CD14-positive monocyte (primary cell): Measurements from ENCODE around the gene SCAPER. TPM values are rescaled to one million over a fixed set of nuclear protein-coding genes. Genes with fewer than 3 reads are reported as not detected.

Source experiments
- DNase-seq, 3 donors: peaks; one replicate each; pipeline ENCODE4 v3.0.0-alpha.2; 2011 to 2022
- H2AFZ ChIP-seq: 2 replicates; pipeline ENCODE4 v1.6.0; 2012; ENCODE audit warnings: mild to moderate bottlenecking, low read depth, low read length, inconsistent platforms; ENCODE audit not compliant: insufficient read depth, poor library complexity, severe bottlenecking
- H3K27ac ChIP-seq, 2 donors: 1 replicate in 1 of 2; 2 replicates in 1 of 2; pipeline ENCODE4 v1.5.1; 2012 to 2013; ENCODE audit warnings: low read length in 2 of 2, control low read depth in 1 of 2, inconsistent platforms in 1 of 2, low read depth in 1 of 2, mild to moderate bottlenecking in 1 of 2
- H3K27me3 ChIP-seq, 2 donors: one replicate each; pipeline versions ENCODE4 v1.6.0 to v1.6.1; 2011 to 2013; ENCODE audit warnings: low read length in 2 of 2; ENCODE audit not compliant: control insufficient read depth in 2 of 2, insufficient read depth in 2 of 2
- H3K36me3 ChIP-seq, 2 donors: replicated peaks in 1 of 2; 1 replicate in 1 of 2; 2 replicates in 1 of 2; pipeline versions ENCODE4 v1.5.1 to v1.6.1; 2012 to 2013; ENCODE audit warnings: low read length in 2 of 2, control low read depth in 1 of 2, inconsistent platforms in 1 of 2, mild to moderate bottlenecking in 1 of 2; ENCODE audit not compliant: insufficient read depth in 2 of 2, control insufficient read depth in 1 of 2
- H3K4me1 ChIP-seq, 2 donors: 1 replicate in 1 of 2; 2 replicates in 1 of 2; pipeline versions ENCODE4 v1.5.1 to v1.6.1; 2012 to 2013; ENCODE audit warnings: low read length in 2 of 2, control low read depth in 1 of 2, inconsistent platforms in 1 of 2, mild to moderate bottlenecking in 1 of 2, moderate library complexity in 1 of 2; ENCODE audit not compliant: insufficient read depth in 2 of 2, control insufficient read depth in 1 of 2
- H3K4me2 ChIP-seq: replicated peaks from 2 replicates; pipeline ENCODE3; 2012; ENCODE audit warnings: low read length, moderate library complexity, mild to moderate bottlenecking; ENCODE audit not compliant: poor library complexity, severe bottlenecking; ENCODE audit errors: extremely low read depth
- H3K4me3 ChIP-seq, 3 experiments: fragments of 200-600 bp in 1 of 3; sonication (generic) in 1 of 3; replicated peaks in 1 of 3; 1 replicate in 2 of 3; 2 replicates in 1 of 3; pipeline ENCODE4 v1.5.1; 2011 to 2013; ENCODE audit warnings: low read length in 3 of 3, mild to moderate bottlenecking in 3 of 3, control low read depth in 2 of 3, low read depth in 2 of 3, inconsistent platforms in 1 of 3, moderate library complexity in 1 of 3
- H3K79me2 ChIP-seq: 2 replicates; pipeline ENCODE4 v1.6.0; 2012; ENCODE audit warnings: mild to moderate bottlenecking, control low read depth, inconsistent platforms, low read length, moderate library complexity; ENCODE audit not compliant: insufficient read depth
- H3K9ac ChIP-seq: 2 replicates; pipeline ENCODE4 v1.6.0; 2017; ENCODE audit warnings: low read length, mild to moderate bottlenecking; ENCODE audit not compliant: insufficient read depth, poor library complexity, severe bottlenecking
- H3K9me3 ChIP-seq, 2 donors: replicated peaks in 1 of 2; 1 replicate in 1 of 2; 2 replicates in 1 of 2; pipeline versions ENCODE4 v1.5.1 to v1.6.1; 2012 to 2013; ENCODE audit warnings: low read length in 2 of 2, control low read depth in 1 of 2; ENCODE audit not compliant: control insufficient read depth in 1 of 2, insufficient read depth in 1 of 2
- H4K20me1 ChIP-seq: 2 replicates; pipeline ENCODE4 v1.6.0; 2012; ENCODE audit warnings: mild to moderate bottlenecking, low read length, control low read depth, moderate library complexity; ENCODE audit not compliant: insufficient read depth
- H3K27ac Mint-ChIP-seq, 7 donors: one replicate each; pipeline ENCODE4 v1.8.0; 2020; ENCODE audit warnings: mild to moderate bottlenecking in 7 of 7, mixed read lengths in 7 of 7, moderate library complexity in 6 of 7, inconsistent platforms in 2 of 7
- H3K27me3 Mint-ChIP-seq, 3 donors: one replicate each; pipeline ENCODE4 v1.8.0; 2021 to 2022; ENCODE audit warnings: low read depth in 3 of 3, mild to moderate bottlenecking in 3 of 3, mixed read lengths in 3 of 3, moderate library complexity in 3 of 3, inconsistent platforms in 1 of 3
- H3K36me3 Mint-ChIP-seq, 2 donors: one replicate each; pipeline ENCODE4 v1.8.0; 2020; ENCODE audit warnings: mixed read lengths in 2 of 2, inconsistent platforms in 1 of 2, mild to moderate bottlenecking in 1 of 2
- H3K4me1 Mint-ChIP-seq: one replicate; pipeline ENCODE4 v1.8.0; 2020; ENCODE audit warnings: mild to moderate bottlenecking, mixed read lengths
- H3K4me3 Mint-ChIP-seq, 2 donors: one replicate each; pipeline ENCODE4 v1.8.0; 2020; ENCODE audit warnings: mild to moderate bottlenecking in 2 of 2, mixed read lengths in 2 of 2, moderate library complexity in 1 of 2
- H3K9me3 Mint-ChIP-seq, 7 donors: one replicate each; pipeline ENCODE4 v1.8.0; 2020 to 2022; ENCODE audit warnings: mixed read lengths in 7 of 7, mild to moderate bottlenecking in 6 of 7, moderate library complexity in 6 of 7, inconsistent platforms in 2 of 7
- CTCF ChIP-seq: fragments of 200-600 bp; IDR thresholded peaks from one replicate; pipeline ENCODE4 v1.8.0; 2022; ENCODE audit warnings: antibody characterized with exemption, mild to moderate bottlenecking
- WGBS: methylation state at CpG from one replicate; pipeline ENCODE4 v1.1.5; 2013; ENCODE audit warnings: missing lambda C conversion rate; ENCODE audit not compliant: insufficient coverage; 5-methylcytosine and 5-hydroxymethylcytosine counted together
- intact Hi-C, 2 donors: fragments of 100-400 bp; cut with micrococcal nuclease; formaldehyde crosslinking; loops; one replicate each; pipeline versions ENCODE4 v1.15.0 to v1.15.1; 2023
- polyA plus RNA-seq, 3 donors: library from polyadenylated mRNA; depleted of rRNA in 1 of 3; unstranded in 2 of 3; stranded (reverse) in 1 of 3; fragments of 300-500 nt in 2 of 3; fragments of >200 nt in 1 of 3; fragmentation: Illumina TruSeq in 2 of 3; gene quantifications; 1 replicate in 2 of 3; 2 replicates in 1 of 3; pipeline ENCODE4 v1.2.3, GENCODE V29; 2012 to 2021

SCAPER gene
- polyA plus RNA-seq, 3 donors = 2.5 to 5.4 (median 4.2) TPM

- Histone ChIP-seq H2AFZ (no peak overlapping the region), H4K20me1 (no peaks in the 10 kb centered on the region), H3K4me3 (no peak overlapping the region), H3K9me3 (no peaks in the 10 kb centered on the region), H3K79me2 (no peaks in the 10 kb centered on the region), H3K4me1 (no peaks in the 10 kb centered on the region), H3K4me2 (no peak overlapping the region), H3K36me3 (peaks cover 0 to 6% of the 10 kb centered on the region in 2 donors), H3K27me3 (no peaks in the 10 kb centered on the region), H3K27ac (no peak overlapping the region), H3K9ac (no peak overlapping the region)
- no peaks in the 10 kb centered on the region for H3K4me1 Mint-ChIP-seq
- peaks cover 10 to 11% of the 10 kb centered on the region in 2 donors for H3K36me3 Mint-ChIP-seq
- no peak overlapping the region for H3K4me3 Mint-ChIP-seq
- peak overlapping the region in 1 of 7 donors; percentile 12 for H3K27ac Mint-ChIP-seq
- intact Hi-C loops = no loop called here
- 100% methylated on average over 4 of the region's 4 CpGs for WGBS
- H3K9me3 Mint-ChIP-seq = peaks cover 0 to 9% (median 4%) of the 10 kb centered on the region in 7 donors
- no peak for TF ChIP-seq CTCF
- peaks cover 0 to 1% (median 0%) of the 10 kb centered on the region in 3 donors for H3K27me3 Mint-ChIP-seq
- DNase-seq = no peak
Observed at GRCh38 chr15:76625267-76625666, 279.9 kb downstream of the SCAPER start.

- no peak overlapping the region for H3K27ac Mint-ChIP-seq
- Histone ChIP-seq H3K4me3 (no peak overlapping the region), H3K4me2 (no peak overlapping the region), H3K9me3 (peaks cover 6 to 10% of the 10 kb centered on the region in 2 donors), H2AFZ (no peak overlapping the region), H3K36me3 (no peaks in the 10 kb centered on the region), H3K4me1 (no peaks in the 10 kb centered on the region), H3K27ac (no peak overlapping the region), H4K20me1 (no peaks in the 10 kb centered on the region), H3K9ac (no peak overlapping the region), H3K79me2 (no peaks in the 10 kb centered on the region), H3K27me3 (no peaks in the 10 kb centered on the region)
- intact Hi-C loops = no loop called here
- DNase-seq = no peak
- no peak overlapping the region for H3K4me3 Mint-ChIP-seq
- H3K9me3 Mint-ChIP-seq = peaks cover 13 to 34% (median 24%) of the 10 kb centered on the region in 7 donors
- no peak for TF ChIP-seq CTCF
- H3K36me3 Mint-ChIP-seq = peaks cover 21 to 27% of the 10 kb centered on the region in 2 donors
- peaks cover 0 to 2% (median 0%) of the 10 kb centered on the region in 3 donors for H3K27me3 Mint-ChIP-seq
- no peaks in the 10 kb centered on the region for H3K4me1 Mint-ChIP-seq
Observed at GRCh38 chr15:76614725-76615124, 290.4 kb downstream of the SCAPER start.
